Measurements from ENCODE around the gene ADCY10. TPM values are rescaled to one million over a fixed set of nuclear protein-coding genes. Genes with fewer than 3 reads are reported as not detected.

ADCY10 gene
- total and polyA plus RNA-seq, 2 experiments from 2014 or later: not detected

DNA sequence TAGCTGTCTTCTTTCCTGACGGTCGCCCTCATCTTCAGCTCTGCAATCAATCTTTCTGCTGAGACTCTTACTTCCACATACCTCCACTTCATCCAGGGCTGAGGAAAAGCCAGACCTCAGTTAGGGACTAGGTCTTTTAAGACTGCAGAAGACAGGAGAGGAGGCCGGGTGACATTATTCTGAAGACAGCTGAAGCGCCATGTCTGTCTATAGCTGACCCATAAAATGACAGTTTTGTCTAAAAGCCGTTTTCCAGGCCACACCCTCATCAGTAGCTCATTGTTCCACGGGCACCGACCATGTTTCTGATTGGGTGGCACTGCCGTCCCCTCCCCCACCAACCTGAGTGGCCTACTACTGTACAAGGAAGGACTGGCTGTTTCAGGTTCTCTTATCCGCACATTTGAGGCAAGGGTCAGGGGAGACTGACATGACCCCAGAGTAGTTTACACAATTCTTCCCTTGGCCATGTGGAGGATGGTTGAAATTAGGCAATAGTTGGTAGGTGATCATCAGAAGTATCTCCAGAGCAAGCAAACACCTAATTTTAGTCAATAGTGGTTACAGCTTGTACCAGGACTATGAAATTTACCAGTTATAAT is at the start of gene ADCY10 (continued):
- TF ChIP-seq, protein P1, sequence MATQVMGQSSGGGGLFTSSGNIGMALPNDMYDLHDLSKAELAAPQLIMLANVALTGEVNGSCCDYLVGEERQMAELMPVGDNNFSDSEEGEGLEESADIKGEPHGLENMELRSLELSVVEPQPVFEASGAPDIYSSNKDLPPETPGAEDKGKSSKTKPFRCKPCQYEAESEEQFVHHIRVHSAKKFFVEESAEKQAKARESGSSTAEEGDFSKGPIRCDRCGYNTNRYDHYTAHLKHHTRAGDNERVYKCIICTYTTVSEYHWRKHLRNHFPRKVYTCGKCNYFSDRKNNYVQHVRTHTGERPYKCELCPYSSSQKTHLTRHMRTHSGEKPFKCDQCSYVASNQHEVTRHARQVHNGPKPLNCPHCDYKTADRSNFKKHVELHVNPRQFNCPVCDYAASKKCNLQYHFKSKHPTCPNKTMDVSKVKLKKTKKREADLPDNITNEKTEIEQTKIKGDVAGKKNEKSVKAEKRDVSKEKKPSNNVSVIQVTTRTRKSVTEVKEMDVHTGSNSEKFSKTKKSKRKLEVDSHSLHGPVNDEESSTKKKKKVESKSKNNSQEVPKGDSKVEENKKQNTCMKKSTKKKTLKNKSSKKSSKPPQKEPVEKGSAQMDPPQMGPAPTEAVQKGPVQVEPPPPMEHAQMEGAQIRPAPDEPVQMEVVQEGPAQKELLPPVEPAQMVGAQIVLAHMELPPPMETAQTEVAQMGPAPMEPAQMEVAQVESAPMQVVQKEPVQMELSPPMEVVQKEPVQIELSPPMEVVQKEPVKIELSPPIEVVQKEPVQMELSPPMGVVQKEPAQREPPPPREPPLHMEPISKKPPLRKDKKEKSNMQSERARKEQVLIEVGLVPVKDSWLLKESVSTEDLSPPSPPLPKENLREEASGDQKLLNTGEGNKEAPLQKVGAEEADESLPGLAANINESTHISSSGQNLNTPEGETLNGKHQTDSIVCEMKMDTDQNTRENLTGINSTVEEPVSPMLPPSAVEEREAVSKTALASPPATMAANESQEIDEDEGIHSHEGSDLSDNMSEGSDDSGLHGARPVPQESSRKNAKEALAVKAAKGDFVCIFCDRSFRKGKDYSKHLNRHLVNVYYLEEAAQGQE (IDR thresholded peaks at IDR 0.05; ENCODE audit: unreplicated experiment): no peak

DNA sequence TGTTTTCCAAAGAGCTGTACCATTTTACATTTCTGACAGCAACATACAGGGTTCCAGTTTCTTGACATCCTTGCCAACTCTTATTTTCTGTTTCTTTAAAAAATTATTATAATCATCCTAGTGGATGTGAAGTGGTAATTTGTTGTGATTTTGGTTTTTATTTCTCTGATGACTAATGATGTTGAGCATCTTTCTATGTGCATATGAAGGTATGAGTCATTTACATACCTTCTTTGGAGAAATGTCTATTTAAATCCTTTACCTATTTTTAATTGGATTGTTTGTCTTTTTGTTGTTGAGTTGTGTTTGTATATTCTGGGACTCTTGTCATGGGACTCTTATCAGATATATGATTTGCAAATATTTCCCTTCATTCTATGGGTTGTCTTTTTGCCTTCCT is 43.8 kb upstream of the ADCY10 start:
- H3K79me2 ChIP-seq (replicated peaks; ENCODE audit: insufficient read depth): peaks cover 82% of the 10 kb centered on the region
- Mint-ChIP-seq H3K9me3 (no peaks in the 10 kb centered on the region; the same call in 2 of the 3 replicates), H3K36me3 (ENCODE audit: low read depth) (peaks cover 33% of the 10 kb centered on the region), H3K4me3 (no peak overlapping the region), H3K4me1 (no peaks in the 10 kb centered on the region), H3K27ac (no peak overlapping the region), H3K27me3 (ENCODE audit: insufficient read depth, low read depth, poor library complexity) (no peaks in the 10 kb centered on the region)
- H2AFZ ChIP-seq: no peak overlapping the region
- peaks cover 12% of the 10 kb centered on the region; the same call in 1 of the 2 replicates for H4K20me1 ChIP-seq (replicated peaks; ENCODE audit: insufficient read depth)
- ATAC-seq (no peak), DNase-seq (ENCODE audit: low spot score) (no peak)
- H3K4me3 ChIP-seq: no peak overlapping the region
- no peaks in the 10 kb centered on the region for H3K27me3 ChIP-seq (ENCODE audit: insufficient read depth)
- H3F3A ChIP-seq (replicated peaks; ENCODE audit: low read depth): no peaks in the 10 kb centered on the region
- no peak overlapping the region for H3K4me2 ChIP-seq
- no peak overlapping the region for H3K27ac ChIP-seq (ENCODE audit: low read depth)
- peaks cover 7% of the 10 kb centered on the region; the same call in 1 of the 2 replicates for H3K36me3 ChIP-seq (ENCODE audit: insufficient read depth)
- no peaks in the 10 kb centered on the region for H3K4me1 ChIP-seq (ENCODE audit: insufficient read depth)
- no peaks in the 10 kb centered on the region for H3K9me2 ChIP-seq (ENCODE audit: insufficient read depth)
- TF ChIP-seq, protein P2, sequence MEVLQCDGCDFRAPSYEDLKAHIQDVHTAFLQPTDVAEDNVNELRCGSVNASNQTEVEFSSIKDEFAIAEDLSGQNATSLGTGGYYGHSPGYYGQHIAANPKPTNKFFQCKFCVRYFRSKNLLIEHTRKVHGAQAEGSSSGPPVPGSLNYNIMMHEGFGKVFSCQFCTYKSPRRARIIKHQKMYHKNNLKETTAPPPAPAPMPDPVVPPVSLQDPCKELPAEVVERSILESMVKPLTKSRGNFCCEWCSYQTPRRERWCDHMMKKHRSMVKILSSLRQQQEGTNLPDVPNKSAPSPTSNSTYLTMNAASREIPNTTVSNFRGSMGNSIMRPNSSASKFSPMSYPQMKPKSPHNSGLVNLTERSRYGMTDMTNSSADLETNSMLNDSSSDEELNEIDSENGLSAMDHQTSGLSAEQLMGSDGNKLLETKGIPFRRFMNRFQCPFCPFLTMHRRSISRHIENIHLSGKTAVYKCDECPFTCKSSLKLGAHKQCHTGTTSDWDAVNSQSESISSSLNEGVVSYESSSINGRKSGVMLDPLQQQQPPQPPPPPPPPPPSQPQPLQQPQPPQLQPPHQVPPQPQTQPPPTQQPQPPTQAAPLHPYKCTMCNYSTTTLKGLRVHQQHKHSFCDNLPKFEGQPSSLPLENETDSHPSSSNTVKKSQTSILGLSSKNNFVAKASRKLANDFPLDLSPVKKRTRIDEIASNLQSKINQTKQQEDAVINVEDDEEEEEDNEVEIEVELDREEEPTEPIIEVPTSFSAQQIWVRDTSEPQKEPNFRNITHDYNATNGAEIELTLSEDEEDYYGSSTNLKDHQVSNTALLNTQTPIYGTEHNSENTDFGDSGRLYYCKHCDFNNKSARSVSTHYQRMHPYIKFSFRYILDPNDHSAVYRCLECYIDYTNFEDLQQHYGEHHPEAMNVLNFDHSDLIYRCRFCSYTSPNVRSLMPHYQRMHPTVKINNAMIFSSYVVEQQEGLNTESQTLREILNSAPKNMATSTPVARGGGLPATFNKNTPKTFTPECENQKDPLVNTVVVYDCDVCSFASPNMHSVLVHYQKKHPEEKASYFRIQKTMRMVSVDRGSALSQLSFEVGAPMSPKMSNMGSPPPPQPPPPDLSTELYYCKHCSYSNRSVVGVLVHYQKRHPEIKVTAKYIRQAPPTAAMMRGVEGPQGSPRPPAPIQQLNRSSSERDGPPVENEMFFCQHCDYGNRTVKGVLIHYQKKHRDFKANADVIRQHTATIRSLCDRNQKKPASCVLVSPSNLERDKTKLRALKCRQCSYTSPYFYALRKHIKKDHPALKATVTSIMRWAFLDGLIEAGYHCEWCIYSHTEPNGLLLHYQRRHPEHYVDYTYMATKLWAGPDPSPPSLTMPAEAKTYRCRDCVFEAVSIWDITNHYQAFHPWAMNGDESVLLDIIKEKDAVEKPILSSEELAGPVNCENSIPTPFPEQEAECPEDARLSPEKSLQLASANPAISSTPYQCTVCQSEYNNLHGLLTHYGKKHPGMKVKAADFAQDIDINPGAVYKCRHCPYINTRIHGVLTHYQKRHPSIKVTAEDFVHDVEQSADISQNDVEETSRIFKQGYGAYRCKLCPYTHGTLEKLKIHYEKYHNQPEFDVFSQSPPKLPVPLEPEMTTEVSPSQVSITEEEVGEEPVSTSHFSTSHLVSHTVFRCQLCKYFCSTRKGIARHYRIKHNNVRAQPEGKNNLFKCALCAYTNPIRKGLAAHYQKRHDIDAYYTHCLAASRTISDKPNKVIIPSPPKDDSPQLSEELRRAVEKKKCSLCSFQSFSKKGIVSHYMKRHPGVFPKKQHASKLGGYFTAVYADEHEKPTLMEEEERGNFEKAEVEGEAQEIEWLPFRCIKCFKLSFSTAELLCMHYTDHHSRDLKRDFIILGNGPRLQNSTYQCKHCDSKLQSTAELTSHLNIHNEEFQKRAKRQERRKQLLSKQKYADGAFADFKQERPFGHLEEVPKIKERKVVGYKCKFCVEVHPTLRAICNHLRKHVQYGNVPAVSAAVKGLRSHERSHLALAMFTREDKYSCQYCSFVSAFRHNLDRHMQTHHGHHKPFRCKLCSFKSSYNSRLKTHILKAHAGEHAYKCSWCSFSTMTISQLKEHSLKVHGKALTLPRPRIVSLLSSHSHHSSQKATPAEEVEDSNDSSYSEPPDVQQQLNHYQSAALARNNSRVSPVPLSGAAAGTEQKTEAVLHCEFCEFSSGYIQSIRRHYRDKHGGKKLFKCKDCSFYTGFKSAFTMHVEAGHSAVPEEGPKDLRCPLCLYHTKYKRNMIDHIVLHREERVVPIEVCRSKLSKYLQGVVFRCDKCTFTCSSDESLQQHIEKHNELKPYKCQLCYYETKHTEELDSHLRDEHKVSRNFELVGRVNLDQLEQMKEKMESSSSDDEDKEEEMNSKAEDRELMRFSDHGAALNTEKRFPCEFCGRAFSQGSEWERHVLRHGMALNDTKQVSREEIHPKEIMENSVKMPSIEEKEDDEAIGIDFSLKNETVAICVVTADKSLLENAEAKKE (CRISPR knock-in tag; IDR thresholded peaks at IDR 0.05): no peak
- TF ChIP-seq ZNF331 (CRISPR knock-in tag; IDR thresholded peaks at IDR 0.05; ENCODE audit: low read depth) (no peak), NANOG (IDR thresholded peaks at IDR 0.05; ENCODE audit: borderline replicate concordance) (no peak), EZH2 (IDR thresholded peaks at IDR 0.05; ENCODE audit: low read depth, unreplicated experiment) (no peak), EZH2phosphoT487 (IDR thresholded peaks at IDR 0.05; ENCODE audit: unreplicated experiment) (no peak), JUNB (IDR thresholded peaks at IDR 0.05; ENCODE audit: unreplicated experiment) (no peak), POLR2AphosphoS5 (IDR thresholded peaks at IDR 0.05; ENCODE audit: low read depth) (no peak), STAT1 (IDR thresholded peaks at IDR 0.05; ENCODE audit: unreplicated experiment) (no peak), CREB1 (CRISPR knock-in tag; IDR thresholded peaks at IDR 0.05; ENCODE audit: low read depth) (no peak), ZNF114 (CRISPR knock-in tag; IDR thresholded peaks at IDR 0.05) (no peak)
- TF ChIP-seq, protein P3, sequence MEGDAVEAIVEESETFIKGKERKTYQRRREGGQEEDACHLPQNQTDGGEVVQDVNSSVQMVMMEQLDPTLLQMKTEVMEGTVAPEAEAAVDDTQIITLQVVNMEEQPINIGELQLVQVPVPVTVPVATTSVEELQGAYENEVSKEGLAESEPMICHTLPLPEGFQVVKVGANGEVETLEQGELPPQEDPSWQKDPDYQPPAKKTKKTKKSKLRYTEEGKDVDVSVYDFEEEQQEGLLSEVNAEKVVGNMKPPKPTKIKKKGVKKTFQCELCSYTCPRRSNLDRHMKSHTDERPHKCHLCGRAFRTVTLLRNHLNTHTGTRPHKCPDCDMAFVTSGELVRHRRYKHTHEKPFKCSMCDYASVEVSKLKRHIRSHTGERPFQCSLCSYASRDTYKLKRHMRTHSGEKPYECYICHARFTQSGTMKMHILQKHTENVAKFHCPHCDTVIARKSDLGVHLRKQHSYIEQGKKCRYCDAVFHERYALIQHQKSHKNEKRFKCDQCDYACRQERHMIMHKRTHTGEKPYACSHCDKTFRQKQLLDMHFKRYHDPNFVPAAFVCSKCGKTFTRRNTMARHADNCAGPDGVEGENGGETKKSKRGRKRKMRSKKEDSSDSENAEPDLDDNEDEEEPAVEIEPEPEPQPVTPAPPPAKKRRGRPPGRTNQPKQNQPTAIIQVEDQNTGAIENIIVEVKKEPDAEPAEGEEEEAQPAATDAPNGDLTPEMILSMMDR (conservative IDR thresholded peaks at IDR 0.05; ENCODE audit: low read depth in 2 of 2): no peak
- TF ChIP-seq, protein P4, sequence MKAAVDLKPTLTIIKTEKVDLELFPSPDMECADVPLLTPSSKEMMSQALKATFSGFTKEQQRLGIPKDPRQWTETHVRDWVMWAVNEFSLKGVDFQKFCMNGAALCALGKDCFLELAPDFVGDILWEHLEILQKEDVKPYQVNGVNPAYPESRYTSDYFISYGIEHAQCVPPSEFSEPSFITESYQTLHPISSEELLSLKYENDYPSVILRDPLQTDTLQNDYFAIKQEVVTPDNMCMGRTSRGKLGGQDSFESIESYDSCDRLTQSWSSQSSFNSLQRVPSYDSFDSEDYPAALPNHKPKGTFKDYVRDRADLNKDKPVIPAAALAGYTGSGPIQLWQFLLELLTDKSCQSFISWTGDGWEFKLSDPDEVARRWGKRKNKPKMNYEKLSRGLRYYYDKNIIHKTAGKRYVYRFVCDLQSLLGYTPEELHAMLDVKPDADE (IDR thresholded peaks at IDR 0.05): no peak

All from GM23338 (cell line).